Urinary bladder (tissue), 4 donors: Measurements from ENCODE around the gene PRKCB. TPM values are rescaled to one million over a fixed set of nuclear protein-coding genes. Genes with fewer than 3 reads are reported as not detected.
"Not testable (repeated sequence)": the region's sequence is repeated elsewhere in the genome, so short reads cannot be mapped to it uniquely, and the experiment has no call there.

Experiments used
- DNase-seq: peaks from one replicate; pipeline ENCODE4 v3.0.0-alpha.2; 2015; ENCODE audit errors: extremely low spot score
- H3K27ac ChIP-seq: one replicate; pipeline ENCODE4 v1.5.1; 2013; ENCODE audit warnings: low read depth, mild to moderate bottlenecking, moderate library complexity
- H3K36me3 ChIP-seq: one replicate; pipeline ENCODE4 v1.6.1; 2013; ENCODE audit warnings: mild to moderate bottlenecking, moderate library complexity; ENCODE audit not compliant: insufficient read depth
- H3K4me1 ChIP-seq: one replicate; pipeline ENCODE4 v1.6.1; 2013; ENCODE audit warnings: mild to moderate bottlenecking, moderate library complexity; ENCODE audit not compliant: insufficient read depth
- H3K4me3 ChIP-seq: one replicate; pipeline ENCODE4 v1.5.1; 2013; ENCODE audit warnings: low read depth, low read length
- WGBS: extraction: QIAGEN DNeasy Blood & Tissue Kit; methylation state at CpG from one replicate; pipeline ENCODE4 v1.1.7; 2013; 5-methylcytosine and 5-hydroxymethylcytosine counted together
- polyA plus RNA-seq: library from polyadenylated mRNA; stranded (reverse); fragments of 200-250 nt; gene quantifications from one replicate; pipeline ENCODE4 v1.2.3, GENCODE V29; 2013
- total RNA-seq: library from RNA; depleted of rRNA; stranded (reverse); fragments of >200 nt; gene quantifications from one replicate; pipeline ENCODE4 v1.2.3, GENCODE V29; 2014
- donor health status: healthy with polysubstance abuse.
- donor health status: healthy.

PRKCB gene
- total and polyA plus RNA-seq, 2 donors: 7.0 to 8.9 TPM

DNA sequence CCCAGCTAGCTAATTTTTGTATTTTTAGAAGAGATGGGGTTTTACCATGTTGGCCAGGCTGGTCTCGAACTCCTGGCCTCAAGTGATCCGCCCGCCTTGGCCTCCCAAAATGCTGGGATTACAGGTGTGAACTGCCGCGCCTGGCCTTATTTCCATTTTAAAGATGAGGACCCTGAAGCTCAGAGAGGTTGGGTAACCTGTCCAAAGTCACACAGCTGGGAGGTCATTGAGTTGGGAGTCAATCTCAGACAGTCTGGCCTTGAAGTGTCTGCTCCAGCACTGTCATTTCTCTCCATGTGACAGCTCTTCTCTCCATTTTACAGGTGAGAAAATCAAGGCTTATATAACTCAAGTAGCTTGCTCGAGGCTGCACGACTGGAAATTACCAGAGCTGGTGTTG lies 179.2 kb downstream of the PRKCB start:
- H3K36me3 ChIP-seq, H3K4me1 ChIP-seq, H3K4me3 ChIP-seq, DNase-seq, H3K27ac ChIP-seq: not testable (repeated sequence)
- 89% methylated on average over 7 of the region's 7 CpGs for WGBS

- Histone ChIP-seq H3K27ac (no peak overlapping the region), H3K4me1 (no peaks in the 10 kb centered on the region), H3K4me3 (no peak overlapping the region), H3K36me3 (no peaks in the 10 kb centered on the region)
- 65% methylated on average over 5 of the region's 5 CpGs for WGBS
- no peak for DNase-seq
Measured at GRCh38 chr16:24015923-24016322, 180.1 kb downstream of the PRKCB start.

- no peak overlapping the region for H3K27ac ChIP-seq
- WGBS: 73% methylated on average over 7 of the region's 7 CpGs
- DNase-seq: no peak
- no peaks in the 10 kb centered on the region for H3K4me1 ChIP-seq
- H3K36me3 ChIP-seq: no peaks in the 10 kb centered on the region
- H3K4me3 ChIP-seq: no peak overlapping the region
Measured at GRCh38 chr16:24018485-24018884, 182.7 kb downstream of the PRKCB start.

DNA sequence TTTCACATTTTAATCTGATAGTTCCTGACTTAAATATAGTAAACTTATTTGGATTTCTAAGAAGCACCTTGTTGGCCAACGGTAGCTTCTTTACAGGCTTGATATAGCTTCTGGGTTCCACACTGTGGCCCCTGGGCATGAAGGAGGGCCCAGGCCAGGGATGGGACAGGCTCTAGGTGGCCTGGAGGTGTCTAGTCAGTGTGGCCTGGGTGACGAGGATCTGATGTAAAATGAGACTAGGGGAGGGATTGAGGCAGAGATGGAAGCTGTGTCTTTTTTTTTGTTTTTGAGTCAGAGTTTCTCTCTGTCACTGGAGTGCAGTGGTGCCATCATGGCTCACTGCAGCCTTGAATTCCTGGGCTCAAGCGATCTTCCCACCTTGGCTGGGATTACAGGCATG lies 187.0 kb downstream of the PRKCB start:
- no peak overlapping the region for H3K4me3 ChIP-seq
- WGBS: 81% methylated on average over 3 of the region's 3 CpGs
- H3K27ac ChIP-seq: no peak overlapping the region
- no peaks in the 10 kb centered on the region for H3K36me3 ChIP-seq
- no peak for DNase-seq
- no peaks in the 10 kb centered on the region for H3K4me1 ChIP-seq

DNA sequence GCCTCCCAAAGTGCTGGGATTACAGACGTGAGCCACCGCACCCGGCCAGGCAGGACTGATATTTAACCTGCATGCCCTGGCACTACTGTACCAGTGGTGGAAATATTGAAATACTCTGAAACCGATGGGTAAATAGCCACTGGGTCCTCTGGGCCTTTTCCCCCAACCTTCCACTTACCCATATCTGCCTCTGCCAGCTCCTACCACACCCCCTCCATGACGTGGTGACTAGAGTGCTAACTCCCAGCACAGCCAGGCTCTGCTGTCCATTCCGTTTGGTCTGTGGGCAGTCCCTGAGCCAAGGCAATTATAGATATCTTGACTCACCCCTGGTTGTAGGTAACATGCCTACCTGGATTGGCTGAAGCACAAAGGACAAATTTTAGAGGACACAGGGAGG lies 187.8 kb downstream of the PRKCB start:
- 83% methylated on average over 6 of the region's 6 CpGs for WGBS
- DNase-seq: no peak
- H3K27ac ChIP-seq: no peak overlapping the region
- no peaks in the 10 kb centered on the region for H3K4me1 ChIP-seq
- H3K36me3 ChIP-seq: no peaks in the 10 kb centered on the region
- no peak overlapping the region for H3K4me3 ChIP-seq

- 78% methylated on average over 7 of the region's 7 CpGs for WGBS
- DNase-seq: no peak
Measured at GRCh38 chr16:24024971-24025370, 189.2 kb downstream of the PRKCB start.

DNA sequence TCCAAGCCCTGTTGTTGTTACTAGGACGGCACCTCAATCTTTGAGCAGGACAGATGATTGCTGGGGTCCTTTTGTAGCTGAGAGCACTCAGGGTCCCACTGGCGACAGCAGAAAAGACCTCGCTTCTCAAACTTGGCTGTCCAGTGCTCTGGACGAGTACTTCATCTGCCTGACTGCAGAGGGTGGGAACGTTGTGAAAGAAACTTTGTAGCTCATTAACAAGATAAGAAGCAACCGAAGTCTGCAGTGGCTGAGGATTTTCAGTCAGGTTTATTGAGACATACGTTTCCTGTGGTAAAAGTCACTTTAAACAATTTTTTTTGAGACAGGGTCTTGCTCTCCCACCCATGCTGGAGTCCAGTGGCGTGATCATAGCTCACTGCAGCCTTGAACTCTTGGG lies 191.7 kb downstream of the PRKCB start:
- 55% methylated on average over 8 of the region's 8 CpGs for WGBS
- H3K4me3 ChIP-seq: no peak overlapping the region

More at GRCh38 chr16:24024971-24025370, 189.2 kb downstream of the PRKCB start:
- Histone ChIP-seq H3K4me1 (no peaks in the 10 kb centered on the region), H3K27ac (no peak overlapping the region), H3K36me3 (no peaks in the 10 kb centered on the region), H3K4me3 (no peak overlapping the region)

DNA sequence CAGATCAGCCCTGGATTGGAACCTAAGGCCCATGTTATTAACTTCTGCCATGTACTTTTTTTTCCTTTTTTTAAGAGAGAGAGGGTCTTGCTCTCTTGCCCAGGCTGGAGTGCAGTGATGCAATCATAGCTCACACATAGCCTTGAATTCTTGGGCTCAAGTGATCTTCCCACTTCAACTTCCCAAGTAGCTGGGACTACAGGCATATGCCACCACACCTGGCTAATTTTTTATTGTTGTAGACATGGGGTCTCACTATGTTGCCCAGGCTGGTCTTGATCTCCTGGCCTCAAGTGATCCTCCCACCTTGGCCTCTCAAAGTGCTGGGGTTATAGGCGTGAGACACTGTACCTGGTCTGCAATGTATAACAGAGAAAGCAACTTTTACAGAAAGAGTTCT lies 194.1 kb downstream of the PRKCB start:
- not testable (repeated sequence) for H3K4me1 ChIP-seq, H3K36me3 ChIP-seq, H3K4me3 ChIP-seq, H3K27ac ChIP-seq, DNase-seq
- 94% methylated on average over 1 of the region's 1 CpG for WGBS

More for the DNA sequence above, 191.7 kb downstream of the PRKCB start:
- Histone ChIP-seq H3K27ac (no peak overlapping the region), H3K36me3 (no peaks in the 10 kb centered on the region), H3K4me1 (no peaks in the 10 kb centered on the region)
- no peak for DNase-seq

DNA sequence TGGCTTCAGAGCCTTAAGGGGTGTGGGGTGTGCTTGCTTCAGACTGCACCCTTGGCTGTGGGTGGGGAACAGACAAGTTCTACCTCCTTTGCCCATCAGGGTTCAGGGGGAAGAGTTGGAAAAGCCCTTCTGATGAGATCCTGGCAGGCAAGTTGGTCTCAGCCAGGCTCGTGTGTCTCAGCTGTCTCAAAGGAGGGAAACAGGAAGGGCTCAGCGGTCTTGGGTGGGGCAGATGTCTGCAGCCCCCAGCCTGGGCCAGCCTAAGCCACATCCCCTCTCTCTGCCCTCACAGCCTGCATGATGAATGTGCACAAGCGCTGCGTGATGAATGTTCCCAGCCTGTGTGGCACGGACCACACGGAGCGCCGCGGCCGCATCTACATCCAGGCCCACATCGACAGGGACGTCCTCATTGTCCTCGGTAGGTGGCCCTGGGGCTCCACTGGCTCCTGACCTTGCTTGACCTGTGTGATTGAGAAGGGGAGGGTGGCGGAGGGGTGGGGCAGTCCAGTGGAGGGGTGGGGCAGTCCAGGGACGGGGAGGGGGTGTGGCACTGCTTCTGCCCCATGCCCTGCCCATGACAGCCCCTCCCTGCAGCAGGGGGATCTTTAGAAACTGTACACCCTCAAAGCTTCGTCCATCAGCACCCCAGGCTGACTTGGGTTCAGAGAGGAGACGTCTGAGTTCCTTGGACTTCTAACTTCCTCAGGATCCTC lies 199.5 kb downstream of the PRKCB start:
- Histone ChIP-seq H3K27ac (no peak overlapping the region), H3K4me3 (no peak overlapping the region), H3K4me1 (no peaks in the 10 kb centered on the region), H3K36me3 (no peaks in the 10 kb centered on the region)
- 54% methylated on average over 17 of the region's 17 CpGs for WGBS
- no peak for DNase-seq

DNA sequence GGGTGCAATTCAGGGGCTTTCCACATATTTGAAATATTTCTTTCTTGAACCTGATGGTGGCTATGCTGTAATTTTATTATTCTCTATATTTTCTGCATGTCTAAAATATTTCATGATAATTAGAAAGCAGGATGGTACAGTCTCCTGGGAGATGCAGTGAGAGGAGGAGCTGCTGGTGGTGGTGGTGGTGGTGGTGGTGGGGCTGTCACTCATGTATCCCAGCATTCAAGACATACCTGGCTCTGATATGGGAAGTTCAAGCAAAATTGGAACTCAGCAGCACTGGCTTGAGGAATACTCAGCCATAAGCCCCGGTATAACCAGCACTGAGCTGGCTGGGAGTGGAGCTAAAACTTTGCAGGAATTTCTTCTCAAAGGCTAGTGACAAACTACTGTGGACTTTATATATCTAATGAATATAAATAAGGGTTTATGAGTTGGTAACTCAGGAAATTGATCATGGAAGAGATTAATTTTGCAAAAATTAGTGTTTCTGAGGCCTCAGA lies 200.3 kb downstream of the PRKCB start:
- no peaks in the 10 kb centered on the region for H3K4me1 ChIP-seq
- no peak overlapping the region for H3K4me3 ChIP-seq
- H3K27ac ChIP-seq: no peak overlapping the region
- WGBS: 55% methylated on average over 1 of the region's 1 CpG
- DNase-seq: no peak
- H3K36me3 ChIP-seq: no peaks in the 10 kb centered on the region

GRCh38 chr16:24036614-24037013 lies 200.8 kb downstream of the PRKCB start:
- no peaks in the 10 kb centered on the region for H3K36me3 ChIP-seq
- no peak overlapping the region for H3K27ac ChIP-seq
- WGBS: 14% methylated on average over 8 of the region's 8 CpGs
- H3K4me1 ChIP-seq: no peaks in the 10 kb centered on the region
- DNase-seq: peak; percentile 14
- no peak overlapping the region for H3K4me3 ChIP-seq

- Histone ChIP-seq H3K4me3 (no peak overlapping the region), H3K27ac (no peak overlapping the region), H3K4me1 (no peaks in the 10 kb centered on the region), H3K36me3 (no peaks in the 10 kb centered on the region)
- no peak for DNase-seq
- 80% methylated on average over 3 of the region's 3 CpGs for WGBS
Measured at GRCh38 chr16:24037335-24037734, 201.6 kb downstream of the PRKCB start.

GRCh38 chr16:24041834-24042631 lies 206.2 kb downstream of the PRKCB start:
- no peak overlapping the region for H3K27ac ChIP-seq
- no peak overlapping the region for H3K4me3 ChIP-seq
- no peaks in the 10 kb centered on the region for H3K36me3 ChIP-seq
- no peak for DNase-seq
- WGBS: 39% methylated on average over 11 of the region's 11 CpGs
- H3K4me1 ChIP-seq: no peaks in the 10 kb centered on the region

- Histone ChIP-seq H3K4me3 (no peak overlapping the region), H3K4me1 (no peaks in the 10 kb centered on the region), H3K36me3 (no peaks in the 10 kb centered on the region), H3K27ac (no peak overlapping the region)
- DNase-seq: no peak
- WGBS: 86% methylated on average over 2 of the region's 2 CpGs
Measured at GRCh38 chr16:24044467-24044866, 208.7 kb downstream of the PRKCB start.
